ENCODE measurements around the gene C1QL4.

The C1QL4 gene

DNA sequence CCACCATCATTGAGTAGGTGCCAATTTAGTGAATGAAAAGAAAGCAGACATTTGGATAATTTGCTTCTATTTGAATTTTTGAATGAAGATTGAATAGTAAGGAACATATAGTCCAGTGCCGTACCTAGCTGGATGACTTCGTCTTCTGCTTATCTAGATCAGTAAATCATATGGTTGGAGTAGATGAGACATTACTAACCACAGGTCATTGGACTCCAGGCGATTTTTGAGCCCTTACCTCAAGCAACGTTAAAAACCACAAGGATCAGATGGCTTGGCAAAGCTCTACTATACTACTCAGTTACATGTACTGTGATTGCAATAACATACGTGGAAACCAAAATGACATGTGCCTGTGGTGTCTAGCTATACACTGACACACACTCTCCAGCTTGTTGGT lies 28.6 kb upstream of the C1QL4 start:
- no peak overlapping the region for H3K27ac ChIP-seq (ENCODE audit: low read length)
- H3K4me1 ChIP-seq (ENCODE audit: insufficient read depth, low read length) = peaks cover 9% of the 10 kb centered on the region; the same call in 1 of the 2 replicates
- H3K4me3 ChIP-seq (ENCODE audit: low read length) = no peak overlapping the region
- H3K9ac ChIP-seq (ENCODE audit: low read depth, low read length) = no peak overlapping the region
- peaks cover 15% of the 10 kb centered on the region for H3K27me3 ChIP-seq (ENCODE audit: insufficient read depth, low read length)
- H3K36me3 ChIP-seq (ENCODE audit: insufficient read depth, low read depth, low read length) = no peaks in the 10 kb centered on the region
- H3K9me3 ChIP-seq (ENCODE audit: insufficient read depth, low read depth, low read length) = no peaks in the 10 kb centered on the region

DNA sequence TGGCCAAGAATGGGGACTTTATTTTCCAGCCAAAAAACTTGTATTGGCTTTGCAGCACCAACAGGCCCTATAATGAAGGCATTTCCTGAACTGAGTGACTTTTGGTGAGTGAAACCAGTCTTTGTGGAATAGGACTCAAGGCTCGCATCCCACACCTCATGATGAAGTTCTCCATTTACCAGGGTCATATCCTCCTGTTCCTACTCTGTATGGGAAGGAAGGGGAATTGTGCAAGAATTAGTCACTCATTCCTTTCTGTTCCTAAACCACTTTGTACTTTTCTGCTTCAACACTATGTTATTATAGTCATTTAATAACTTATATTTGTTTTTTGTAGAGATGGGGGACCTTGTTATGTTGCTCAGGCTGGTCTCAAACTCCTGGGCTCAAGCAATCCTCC lies 28.0 kb upstream of the C1QL4 start:
- Histone ChIP-seq H3K27ac (ENCODE audit: low read length) (no peak overlapping the region), H3K4me1 (ENCODE audit: insufficient read depth, low read length) (peaks cover 9% of the 10 kb centered on the region; the same call in 1 of the 2 replicates), H3K36me3 (ENCODE audit: insufficient read depth, low read depth, low read length) (no peaks in the 10 kb centered on the region), H3K9ac (ENCODE audit: low read depth, low read length) (no peak overlapping the region), H3K9me3 (ENCODE audit: insufficient read depth, low read depth, low read length) (no peaks in the 10 kb centered on the region), H3K27me3 (ENCODE audit: insufficient read depth, low read length) (peaks cover 15% of the 10 kb centered on the region), H3K4me3 (ENCODE audit: low read length) (no peak overlapping the region)

DNA sequence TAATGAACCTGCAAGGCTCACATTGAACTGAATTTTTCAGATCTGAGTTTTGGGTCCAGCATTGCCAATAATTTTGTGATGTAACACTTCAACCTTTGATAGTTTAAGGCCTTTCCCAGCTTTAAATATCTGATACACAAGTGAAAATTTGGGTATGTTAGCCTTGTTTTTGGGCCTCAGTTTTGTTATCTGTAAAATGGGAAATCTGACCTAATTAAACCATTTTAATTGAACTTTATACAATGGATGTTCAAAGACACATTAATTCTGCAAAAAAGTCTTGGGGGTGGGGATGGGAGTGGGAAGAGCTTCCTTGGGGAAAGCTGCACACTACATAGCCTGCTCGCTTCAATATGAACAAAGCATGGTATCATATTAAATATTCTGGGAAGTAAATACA lies 25.1 kb upstream of the C1QL4 start:
- Histone ChIP-seq H3K36me3 (ENCODE audit: insufficient read depth, low read depth, low read length) (no peaks in the 10 kb centered on the region), H3K9ac (ENCODE audit: low read depth, low read length) (no peak overlapping the region), H3K27me3 (ENCODE audit: insufficient read depth, low read length) (peaks cover 15% of the 10 kb centered on the region), H3K9me3 (ENCODE audit: insufficient read depth, low read depth, low read length) (no peaks in the 10 kb centered on the region), H3K4me1 (ENCODE audit: insufficient read depth, low read length) (no peaks in the 10 kb centered on the region), H3K4me3 (ENCODE audit: low read length) (no peak overlapping the region), H3K27ac (ENCODE audit: low read length) (no peak overlapping the region)

GRCh38 chr12:49359671-49360070 lies 22.7 kb upstream of the C1QL4 start:
- no peak overlapping the region for H3K27ac ChIP-seq (ENCODE audit: low read length)
- no peak overlapping the region for H3K4me3 ChIP-seq (ENCODE audit: low read length)
- peaks cover 5% of the 10 kb centered on the region; the same call in 1 of the 2 replicates for H3K27me3 ChIP-seq (ENCODE audit: insufficient read depth, low read length)
- no peaks in the 10 kb centered on the region for H3K9me3 ChIP-seq (ENCODE audit: insufficient read depth, low read depth, low read length)
- no peaks in the 10 kb centered on the region for H3K36me3 ChIP-seq (ENCODE audit: insufficient read depth, low read depth, low read length)
- H3K4me1 ChIP-seq (ENCODE audit: insufficient read depth, low read length) = no peaks in the 10 kb centered on the region
- H3K9ac ChIP-seq (ENCODE audit: low read depth, low read length) = no peak overlapping the region

- no peaks in the 10 kb centered on the region for H3K4me1 ChIP-seq (ENCODE audit: insufficient read depth, low read length)
- no peak overlapping the region for H3K4me3 ChIP-seq (ENCODE audit: low read length)
- no peaks in the 10 kb centered on the region for H3K9me3 ChIP-seq (ENCODE audit: insufficient read depth, low read depth, low read length)
- H3K36me3 ChIP-seq (ENCODE audit: insufficient read depth, low read depth, low read length) = no peaks in the 10 kb centered on the region
- no peak overlapping the region for H3K27ac ChIP-seq (ENCODE audit: low read length)
- no peak overlapping the region for H3K9ac ChIP-seq (ENCODE audit: low read depth, low read length)
- H3K27me3 ChIP-seq (ENCODE audit: insufficient read depth, low read length) = peaks cover 10% of the 10 kb centered on the region; the same call in 1 of the 2 replicates
Measured at GRCh38 chr12:49358483-49359141, 21.6 kb upstream of the C1QL4 start.

DNA sequence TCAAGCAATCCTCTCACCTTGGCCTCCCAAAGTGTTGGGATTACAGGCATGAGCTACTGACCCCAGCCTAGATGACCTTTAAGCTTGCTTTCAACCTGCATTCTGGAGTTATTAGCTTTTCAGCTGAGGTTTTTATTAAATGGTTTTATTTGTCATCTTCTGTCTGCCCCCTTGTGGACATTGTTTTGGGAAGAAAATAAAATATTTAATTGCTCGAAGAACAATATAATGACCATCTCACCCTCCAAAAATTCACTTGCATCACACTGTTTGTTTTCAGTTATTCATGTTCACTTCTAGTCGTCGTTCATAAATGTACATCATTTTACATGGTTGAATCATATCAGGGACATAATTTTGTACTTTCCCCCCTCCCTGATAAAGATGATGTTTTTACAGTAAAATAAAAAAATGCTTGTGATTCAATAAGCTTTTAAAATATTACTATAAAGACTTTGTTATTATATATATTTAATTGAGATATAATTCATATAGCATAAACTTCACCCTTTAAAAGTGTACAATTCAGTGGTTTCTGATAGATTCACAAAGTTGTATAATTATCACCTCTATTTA lies 20.2 kb upstream of the C1QL4 start:
- Histone ChIP-seq H3K4me3 (ENCODE audit: low read length) (no peak overlapping the region), H3K4me1 (ENCODE audit: insufficient read depth, low read length) (no peaks in the 10 kb centered on the region), H3K27me3 (ENCODE audit: insufficient read depth, low read length) (peaks cover 16% of the 10 kb centered on the region; the same call in 1 of the 2 replicates), H3K27ac (ENCODE audit: low read length) (no peak overlapping the region), H3K36me3 (ENCODE audit: insufficient read depth, low read depth, low read length) (no peaks in the 10 kb centered on the region), H3K9me3 (ENCODE audit: insufficient read depth, low read depth, low read length) (no peaks in the 10 kb centered on the region), H3K9ac (ENCODE audit: low read depth, low read length) (no peak overlapping the region)

DNA sequence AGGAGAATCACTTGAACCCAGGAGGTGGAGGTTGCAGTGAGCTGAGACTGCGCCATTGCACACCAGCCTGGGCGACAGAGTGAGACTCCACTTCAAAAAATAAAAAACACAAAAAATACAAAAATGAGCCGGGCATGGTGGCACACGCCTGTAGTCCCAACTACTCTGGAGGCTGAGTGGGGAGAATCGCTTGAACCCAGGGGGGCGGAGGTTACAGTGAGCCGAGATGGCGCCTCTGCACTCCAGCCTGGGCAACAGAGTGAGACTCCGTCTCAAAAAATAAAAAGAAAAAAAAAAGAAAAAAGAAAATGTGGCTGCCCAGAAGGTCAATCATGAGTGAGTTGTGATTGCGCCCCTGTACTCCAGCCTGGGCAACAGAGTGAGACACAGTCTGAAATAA lies 18.9 kb upstream of the C1QL4 start:
- H3K4me3 ChIP-seq (ENCODE audit: low read length) = no peak overlapping the region
- H3K36me3 ChIP-seq (ENCODE audit: insufficient read depth, low read depth, low read length) = no peaks in the 10 kb centered on the region
- no peak overlapping the region for H3K27ac ChIP-seq (ENCODE audit: low read length)
- peaks cover 20% of the 10 kb centered on the region; the same call in 1 of the 2 replicates for H3K27me3 ChIP-seq (ENCODE audit: insufficient read depth, low read length)
- H3K4me1 ChIP-seq (ENCODE audit: insufficient read depth, low read length) = no peaks in the 10 kb centered on the region
- no peak overlapping the region for H3K9ac ChIP-seq (ENCODE audit: low read depth, low read length)
- no peaks in the 10 kb centered on the region for H3K9me3 ChIP-seq (ENCODE audit: insufficient read depth, low read depth, low read length)

DNA sequence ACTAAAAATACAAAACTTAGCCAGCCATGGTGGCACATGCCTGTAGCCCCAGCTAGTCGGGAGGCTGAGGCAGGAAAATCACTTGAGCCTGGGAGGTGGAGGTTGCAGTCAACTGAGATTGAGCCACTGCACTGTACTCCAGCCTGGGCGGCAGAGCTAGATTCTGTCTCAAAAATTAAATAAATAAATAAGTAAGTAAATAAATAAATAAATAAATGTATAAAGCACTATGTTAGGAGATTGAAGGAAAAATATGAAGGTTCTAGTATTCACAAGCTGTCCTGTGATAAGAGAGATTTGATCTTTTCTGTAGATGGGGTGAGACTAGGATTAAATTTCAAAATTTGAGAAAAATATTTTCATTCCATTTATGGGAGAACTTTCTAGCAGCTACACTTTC lies 15.4 kb upstream of the C1QL4 start:
- peaks cover 51% of the 10 kb centered on the region for H3K27me3 ChIP-seq (ENCODE audit: insufficient read depth, low read length)
- no peaks in the 10 kb centered on the region for H3K9me3 ChIP-seq (ENCODE audit: insufficient read depth, low read depth, low read length)
- H3K9ac ChIP-seq (ENCODE audit: low read depth, low read length) = no peak overlapping the region
- no peaks in the 10 kb centered on the region for H3K36me3 ChIP-seq (ENCODE audit: insufficient read depth, low read depth, low read length)
- H3K27ac ChIP-seq (ENCODE audit: low read length) = no peak overlapping the region
- H3K4me3 ChIP-seq (ENCODE audit: low read length) = no peak overlapping the region
- no peaks in the 10 kb centered on the region for H3K4me1 ChIP-seq (ENCODE audit: insufficient read depth, low read length)

DNA sequence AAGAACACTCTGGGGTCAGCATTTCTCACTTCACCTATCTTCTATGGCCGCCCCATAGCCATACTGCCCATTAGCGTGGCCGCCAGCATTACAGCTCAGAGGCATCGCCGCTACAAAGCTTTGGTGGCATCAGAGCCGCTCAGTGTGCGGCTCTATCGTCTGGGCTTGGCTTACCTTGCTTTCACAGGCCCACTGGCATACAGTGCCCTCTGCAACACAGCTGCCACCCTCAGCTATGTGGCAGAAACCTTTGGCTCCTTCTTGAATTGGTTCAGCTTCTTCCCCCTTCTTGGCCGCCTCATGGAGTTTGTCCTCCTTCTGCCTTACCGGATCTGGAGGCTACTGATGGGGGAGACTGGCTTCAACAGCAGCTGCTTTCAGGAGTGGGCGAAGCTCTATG lies 12.3 kb upstream of the C1QL4 start:
- Histone ChIP-seq H3K4me1 (ENCODE audit: insufficient read depth, low read length) (peaks cover 4% of the 10 kb centered on the region; the same call in 1 of the 2 replicates), H3K36me3 (ENCODE audit: insufficient read depth, low read depth, low read length) (no peaks in the 10 kb centered on the region), H3K27me3 (ENCODE audit: insufficient read depth, low read length) (peaks cover 77% of the 10 kb centered on the region)

DNA sequence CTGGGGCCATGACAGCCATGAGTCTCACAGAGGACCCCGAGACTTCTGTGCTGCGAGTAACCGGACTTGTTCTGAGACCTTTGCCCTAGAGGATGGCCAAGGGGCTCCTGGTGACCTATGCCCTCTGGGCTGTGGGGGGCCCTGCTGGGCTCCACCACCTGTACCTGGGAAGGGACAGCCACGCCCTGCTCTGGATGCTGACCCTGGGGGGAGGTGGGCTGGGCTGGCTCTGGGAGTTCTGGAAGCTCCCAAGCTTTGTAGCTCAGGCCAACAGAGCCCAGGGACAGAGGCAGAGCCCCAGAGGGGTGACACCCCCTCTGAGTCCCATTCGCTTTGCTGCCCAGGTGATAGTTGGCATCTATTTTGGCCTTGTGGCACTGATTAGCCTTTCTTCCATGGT lies 11.8 kb upstream of the C1QL4 start:
- H3K27me3 ChIP-seq (ENCODE audit: insufficient read depth, low read length) = peaks cover 77% of the 10 kb centered on the region
- no peak overlapping the region for H3K9ac ChIP-seq (ENCODE audit: low read depth, low read length)
- H3K4me3 ChIP-seq (ENCODE audit: low read length) = no peak overlapping the region
- H3K36me3 ChIP-seq (ENCODE audit: insufficient read depth, low read depth, low read length) = no peaks in the 10 kb centered on the region
- no peaks in the 10 kb centered on the region for H3K9me3 ChIP-seq (ENCODE audit: insufficient read depth, low read depth, low read length)
- peaks cover 4% of the 10 kb centered on the region; the same call in 1 of the 2 replicates for H3K4me1 ChIP-seq (ENCODE audit: insufficient read depth, low read length)
- no peak overlapping the region for H3K27ac ChIP-seq (ENCODE audit: low read length)

More for the DNA sequence above, 12.3 kb upstream of the C1QL4 start:
- H3K9ac ChIP-seq (ENCODE audit: low read depth, low read length) = no peak overlapping the region
- H3K9me3 ChIP-seq (ENCODE audit: insufficient read depth, low read depth, low read length) = no peaks in the 10 kb centered on the region
- H3K4me3 ChIP-seq (ENCODE audit: low read length) = no peak overlapping the region
- H3K27ac ChIP-seq (ENCODE audit: low read length) = no peak overlapping the region

DNA sequence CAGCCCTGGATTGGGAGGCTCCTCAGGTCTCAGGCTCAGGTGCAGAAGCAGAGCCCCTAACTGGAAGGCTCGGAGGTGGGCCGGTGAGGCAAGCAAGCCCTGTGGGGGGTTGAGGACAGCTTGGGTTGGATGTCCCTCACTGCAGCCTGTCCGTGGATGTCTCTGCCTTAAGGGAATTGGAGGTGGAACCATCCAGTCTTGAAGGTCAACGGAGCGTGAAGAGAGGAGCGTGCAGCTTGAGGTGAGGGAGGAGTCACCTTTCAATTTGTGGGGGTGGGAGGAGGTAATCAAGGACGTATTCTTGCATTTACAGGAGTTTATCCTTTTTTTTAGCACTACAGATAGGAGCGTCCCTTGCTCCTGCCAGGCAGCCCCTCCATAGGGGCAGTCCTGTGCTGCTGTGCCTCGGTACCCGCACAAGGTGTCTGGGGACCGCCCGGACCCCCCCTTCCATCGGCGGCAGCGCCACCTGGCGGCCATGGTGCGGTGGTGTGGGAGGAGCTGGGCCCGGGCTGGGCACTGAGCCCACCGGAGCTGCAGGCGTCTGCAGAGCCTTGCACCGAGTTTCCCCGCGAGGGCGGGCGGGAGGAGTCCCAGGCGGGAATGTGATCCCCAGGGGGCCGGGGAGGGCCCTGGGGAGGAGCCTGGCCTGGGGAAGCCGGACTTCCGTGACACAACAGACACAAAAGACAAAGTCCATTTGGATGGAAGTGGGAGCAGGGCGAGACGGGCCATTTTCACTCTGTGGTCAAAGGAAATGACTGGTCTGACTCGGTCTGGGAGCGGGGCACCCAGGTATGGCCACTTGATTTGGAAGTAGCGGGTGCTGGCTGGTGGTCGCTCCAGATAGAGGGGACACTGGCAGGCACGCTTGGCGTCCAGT lies 10.6 kb upstream of the C1QL4 start:
- Histone ChIP-seq H3K9me3 (ENCODE audit: insufficient read depth, low read depth, low read length) (no peaks in the 10 kb centered on the region), H3K4me3 (ENCODE audit: low read length) (peak overlapping the region; percentile 50; the same call in 1 of the 2 replicates), H3K4me1 (ENCODE audit: insufficient read depth, low read length) (peaks cover 9% of the 10 kb centered on the region), H3K9ac (ENCODE audit: low read depth, low read length) (no peak overlapping the region), H3K36me3 (ENCODE audit: insufficient read depth, low read depth, low read length) (no peaks in the 10 kb centered on the region), H3K27ac (ENCODE audit: low read length) (no peak overlapping the region), H3K27me3 (ENCODE audit: insufficient read depth, low read length) (peaks cover 85% of the 10 kb centered on the region)

Measured in iPS-20b (cell line).